ENCODE data around the gene TEX29.

GRCh38 chr13:111313911-111314425, 6.5 kb upstream of the TEX29 start:
- TF ChIP-seq RFX5 (IDR thresholded peaks at IDR 0.05; ENCODE audit: low read length) (no peak), CTCF (IDR thresholded peaks at IDR 0.05) (no peak), TCF12 (IDR thresholded peaks at IDR 0.05) (no peak), REST (IDR thresholded peaks at IDR 0.05; ENCODE audit: low read depth, low read length) (no peak), TAF1 (IDR thresholded peaks at IDR 0.05; ENCODE audit: borderline replicate concordance, low read depth, low read length) (no peak), EP300 (IDR thresholded peaks at IDR 0.05; ENCODE audit: borderline replicate concordance in 1 of 2, low read depth in 1 of 2, low read length in 1 of 2) (no peak), EZH2phosphoT487 (IDR thresholded peaks at IDR 0.05; ENCODE audit: borderline replicate concordance, low read depth) (no peak)

All from SK-N-SH (cell line).